IPS-18a (cell line): ENCODE results near the gene UMODL1.

Experiments used
- H3K27ac ChIP-seq: one replicate; pipeline ENCODE4 v1.5.1; 2013; ENCODE audit warnings: low read length
- H3K27me3 ChIP-seq: one replicate; pipeline ENCODE4 v1.6.1; 2013; ENCODE audit warnings: mild to moderate bottlenecking, low read length; ENCODE audit not compliant: control insufficient read depth, insufficient read depth
- H3K36me3 ChIP-seq: one replicate; pipeline ENCODE4 v1.6.1; 2013; ENCODE audit warnings: low read depth, low read length; ENCODE audit not compliant: control insufficient read depth
- H3K4me1 ChIP-seq: one replicate; pipeline ENCODE4 v1.6.1; 2013; ENCODE audit warnings: low read depth, low read length; ENCODE audit not compliant: control insufficient read depth
- H3K4me3 ChIP-seq: one replicate; pipeline ENCODE4 v1.5.1; 2013; ENCODE audit warnings: low read length
- H3K9ac ChIP-seq: one replicate; pipeline ENCODE4 v1.6.1; 2013; ENCODE audit warnings: mild to moderate bottlenecking, low read length, moderate library complexity
- H3K9me3 ChIP-seq: one replicate; pipeline ENCODE4 v1.6.1; 2013; ENCODE audit warnings: low read depth, low read length; ENCODE audit not compliant: control insufficient read depth

Gene UMODL1

DNA sequence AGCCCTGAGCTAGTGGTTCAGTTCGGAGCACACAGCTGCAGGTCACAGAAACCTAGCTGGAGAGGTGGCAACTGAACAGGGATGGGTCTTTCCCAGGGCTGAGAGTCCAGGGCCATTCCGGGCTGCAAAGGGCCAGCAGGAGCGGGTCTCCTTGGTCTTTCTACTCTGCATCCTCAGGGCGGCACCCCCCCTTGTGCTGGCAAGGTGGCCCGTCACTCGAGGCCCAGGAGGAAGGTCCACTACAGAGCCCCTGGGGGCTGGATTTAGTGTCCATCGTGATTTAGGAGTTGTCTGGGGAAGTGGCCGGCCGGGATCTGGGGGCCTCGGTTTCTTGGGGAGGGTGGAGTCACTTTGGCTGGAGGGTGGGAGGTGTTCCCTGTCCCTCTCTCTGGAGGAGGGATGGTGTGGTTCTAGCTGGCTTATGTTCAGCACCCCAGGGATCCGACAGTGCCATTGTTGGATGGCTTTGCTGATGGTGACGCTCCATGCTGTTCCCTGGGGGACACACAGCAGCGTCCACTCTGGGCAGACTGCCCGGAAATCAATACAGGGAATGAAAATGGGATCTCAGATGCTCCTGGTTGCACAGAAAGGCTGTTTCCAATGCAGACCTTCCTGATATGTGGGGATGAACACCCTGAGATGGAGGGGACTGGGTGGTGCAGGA is 64.4 kb downstream of the UMODL1 start:
- Histone ChIP-seq H3K4me1 (no peaks in the 10 kb centered on the region), H3K9me3 (no peaks in the 10 kb centered on the region), H3K9ac (no peak overlapping the region), H3K4me3 (no peak overlapping the region), H3K27ac (no peak overlapping the region), H3K36me3 (no peaks in the 10 kb centered on the region), H3K27me3 (no peaks in the 10 kb centered on the region)

GRCh38 chr21:42137191-42137904 is 66.2 kb downstream of the UMODL1 start:
- no peak overlapping the region for H3K27ac ChIP-seq
- no peaks in the 10 kb centered on the region for H3K27me3 ChIP-seq

GRCh38 chr21:42140196-42140934 is 69.2 kb downstream of the UMODL1 start:
- H3K27me3 ChIP-seq: no peaks in the 10 kb centered on the region
- no peak overlapping the region for H3K27ac ChIP-seq
- H3K9me3 ChIP-seq: no peaks in the 10 kb centered on the region
- H3K36me3 ChIP-seq: no peaks in the 10 kb centered on the region
- no peaks in the 10 kb centered on the region for H3K4me1 ChIP-seq
- no peak overlapping the region for H3K9ac ChIP-seq
- H3K4me3 ChIP-seq: no peak overlapping the region

More at GRCh38 chr21:42137191-42137904, 66.2 kb downstream of the UMODL1 start:
- H3K4me3 ChIP-seq: no peak overlapping the region
- H3K4me1 ChIP-seq: no peaks in the 10 kb centered on the region
- no peak overlapping the region for H3K9ac ChIP-seq
- no peaks in the 10 kb centered on the region for H3K9me3 ChIP-seq
- H3K36me3 ChIP-seq: no peaks in the 10 kb centered on the region

- Histone ChIP-seq H3K9me3 (no peaks in the 10 kb centered on the region), H3K27ac (no peak overlapping the region), H3K9ac (no peak overlapping the region), H3K27me3 (no peaks in the 10 kb centered on the region), H3K4me3 (no peak overlapping the region), H3K36me3 (no peaks in the 10 kb centered on the region), H3K4me1 (no peaks in the 10 kb centered on the region)
Measured at GRCh38 chr21:42141643-42142042, 70.5 kb downstream of the UMODL1 start.

- H3K9me3 ChIP-seq: no peaks in the 10 kb centered on the region
- no peaks in the 10 kb centered on the region for H3K27me3 ChIP-seq
- H3K4me3 ChIP-seq: no peak overlapping the region
- H3K4me1 ChIP-seq: no peaks in the 10 kb centered on the region
- H3K9ac ChIP-seq: no peak overlapping the region
- no peaks in the 10 kb centered on the region for H3K36me3 ChIP-seq
- no peak overlapping the region for H3K27ac ChIP-seq
Measured at GRCh38 chr21:42142141-42142540, 71.0 kb downstream of the UMODL1 start.

GRCh38 chr21:42142627-42143026 is 71.5 kb downstream of the UMODL1 start:
- no peaks in the 10 kb centered on the region for H3K4me1 ChIP-seq
- no peaks in the 10 kb centered on the region for H3K36me3 ChIP-seq
- H3K27me3 ChIP-seq: no peaks in the 10 kb centered on the region
- no peak overlapping the region for H3K9ac ChIP-seq
- H3K27ac ChIP-seq: no peak overlapping the region
- no peaks in the 10 kb centered on the region for H3K9me3 ChIP-seq
- H3K4me3 ChIP-seq: no peak overlapping the region

DNA sequence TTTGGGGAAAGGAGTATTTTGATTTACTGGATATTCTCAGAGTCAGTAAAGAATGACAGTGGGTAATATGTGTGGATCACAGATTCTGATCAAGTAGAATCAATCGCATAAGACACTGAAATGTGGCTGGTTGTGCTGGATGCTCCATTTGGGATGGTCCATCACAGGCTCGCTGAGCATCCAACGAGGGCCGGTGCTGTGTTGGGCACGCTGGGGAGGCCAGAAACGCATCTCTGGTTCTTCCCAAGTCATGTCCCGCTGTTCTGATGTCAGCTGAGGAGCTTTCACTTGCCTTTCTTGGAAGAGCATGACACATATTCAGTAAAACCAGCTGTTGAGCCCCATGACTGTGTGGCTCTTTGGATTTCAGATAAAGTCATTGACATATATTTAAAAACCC is 72.0 kb downstream of the UMODL1 start:
- Histone ChIP-seq H3K4me3 (no peak overlapping the region), H3K9ac (no peak overlapping the region), H3K4me1 (no peaks in the 10 kb centered on the region)

GRCh38 chr21:42144221-42144620 is 73.1 kb downstream of the UMODL1 start:
- Histone ChIP-seq H3K36me3 (no peaks in the 10 kb centered on the region), H3K4me1 (no peaks in the 10 kb centered on the region), H3K9me3 (no peaks in the 10 kb centered on the region), H3K9ac (no peak overlapping the region), H3K27ac (no peak overlapping the region), H3K4me3 (no peak overlapping the region), H3K27me3 (no peaks in the 10 kb centered on the region)

More for the DNA sequence above, 72.0 kb downstream of the UMODL1 start:
- H3K27me3 ChIP-seq: no peaks in the 10 kb centered on the region
- no peaks in the 10 kb centered on the region for H3K36me3 ChIP-seq
- no peaks in the 10 kb centered on the region for H3K9me3 ChIP-seq
- no peak overlapping the region for H3K27ac ChIP-seq

- no peak overlapping the region for H3K27ac ChIP-seq
- H3K9me3 ChIP-seq: no peaks in the 10 kb centered on the region
- no peak overlapping the region for H3K4me3 ChIP-seq
- no peaks in the 10 kb centered on the region for H3K4me1 ChIP-seq
- no peaks in the 10 kb centered on the region for H3K27me3 ChIP-seq
- H3K36me3 ChIP-seq: no peaks in the 10 kb centered on the region
- H3K9ac ChIP-seq: no peak overlapping the region
Measured at GRCh38 chr21:42144679-42145568, 73.8 kb downstream of the UMODL1 start.

DNA sequence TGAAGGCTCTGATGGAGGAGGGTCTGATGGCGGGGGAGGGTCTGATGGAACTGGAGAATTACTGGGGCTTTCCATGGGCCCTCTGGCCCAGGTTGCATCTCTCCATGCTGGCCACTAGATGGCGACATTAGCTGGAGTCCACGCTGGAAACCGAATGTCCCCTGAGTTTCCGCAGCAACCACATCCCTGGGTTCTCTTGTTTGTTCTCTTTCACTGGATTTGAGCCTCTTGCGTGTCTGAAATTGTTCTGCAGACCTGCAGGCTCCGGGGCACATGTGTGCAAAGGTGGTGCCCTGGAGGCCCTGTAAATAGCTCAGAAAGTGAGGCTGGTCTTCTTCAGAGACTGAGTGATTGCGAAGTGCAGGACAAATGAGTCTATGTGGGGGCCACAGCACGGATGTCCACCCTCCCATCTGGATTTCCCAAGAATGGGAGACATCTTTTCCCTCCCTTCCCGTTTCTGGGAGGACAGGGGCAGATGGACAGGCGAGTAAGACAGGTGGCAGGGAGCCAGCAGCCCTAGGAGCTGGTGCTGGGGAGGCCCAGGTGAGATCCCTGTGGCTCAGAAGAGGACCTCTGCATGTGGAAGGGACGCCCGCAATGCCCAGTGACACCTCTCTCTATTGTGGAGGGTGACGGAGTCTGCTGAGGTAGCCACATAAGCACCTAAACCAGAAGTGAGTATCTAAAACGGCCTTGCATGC is 74.6 kb downstream of the UMODL1 start:
- H3K4me3 ChIP-seq: no peak overlapping the region
- no peaks in the 10 kb centered on the region for H3K4me1 ChIP-seq
- no peak overlapping the region for H3K27ac ChIP-seq
- no peaks in the 10 kb centered on the region for H3K27me3 ChIP-seq
- H3K36me3 ChIP-seq: no peaks in the 10 kb centered on the region
- H3K9ac ChIP-seq: no peak overlapping the region
- no peaks in the 10 kb centered on the region for H3K9me3 ChIP-seq
